Measurements from ENCODE around the gene GALNTL6. TPM values are rescaled to one million over a fixed set of nuclear protein-coding genes. Genes with fewer than 3 reads are reported as not detected.

Gene GALNTL6
- total and polyA plus RNA-seq, 2 experiments from 2014 or later: 0.38 to 0.40 TPM

DNA sequence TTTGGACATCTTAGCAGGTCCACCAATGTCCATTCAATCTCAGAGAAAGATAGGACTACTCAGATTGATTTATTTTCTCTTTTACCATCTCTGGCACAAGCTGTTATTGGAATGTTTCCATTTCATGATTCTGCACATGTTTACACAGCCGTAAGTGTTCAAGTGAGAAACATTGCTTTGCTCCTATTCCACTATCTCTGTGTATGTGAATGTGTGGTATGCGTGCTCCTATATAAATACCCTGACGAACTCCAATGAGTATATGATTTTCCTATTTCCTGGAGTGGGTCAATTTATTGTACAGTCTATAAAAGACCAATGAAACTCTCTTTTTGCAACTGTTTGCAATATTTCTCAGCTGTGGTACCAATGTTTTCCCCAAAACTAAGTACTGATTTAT, 1134.4 kb downstream of the GALNTL6 start:
- H3K27me3 ChIP-seq (ENCODE audit: insufficient read depth): no peaks in the 10 kb centered on the region
- Mint-ChIP-seq H3K36me3 (ENCODE audit: low read depth) (no peaks in the 10 kb centered on the region), H3K4me3 (no peak overlapping the region), H3K9me3 (no peaks in the 10 kb centered on the region), H3K4me1 (peaks cover 11% of the 10 kb centered on the region), H3K27ac (no peak overlapping the region), H3K27me3 (ENCODE audit: insufficient read depth, low read depth, poor library complexity) (no peaks in the 10 kb centered on the region)
- H3F3A ChIP-seq (replicated peaks; ENCODE audit: low read depth): no peaks in the 10 kb centered on the region
- H3K4me3 ChIP-seq: no peak overlapping the region
- H3K79me2 ChIP-seq (replicated peaks; ENCODE audit: insufficient read depth): no peaks in the 10 kb centered on the region
- H3K4me1 ChIP-seq (ENCODE audit: insufficient read depth): 0 out of 2 replicates have a peak, but pooled peaks cover 3% of the 10 kb centered on the region
- TF ChIP-seq, protein P1, sequence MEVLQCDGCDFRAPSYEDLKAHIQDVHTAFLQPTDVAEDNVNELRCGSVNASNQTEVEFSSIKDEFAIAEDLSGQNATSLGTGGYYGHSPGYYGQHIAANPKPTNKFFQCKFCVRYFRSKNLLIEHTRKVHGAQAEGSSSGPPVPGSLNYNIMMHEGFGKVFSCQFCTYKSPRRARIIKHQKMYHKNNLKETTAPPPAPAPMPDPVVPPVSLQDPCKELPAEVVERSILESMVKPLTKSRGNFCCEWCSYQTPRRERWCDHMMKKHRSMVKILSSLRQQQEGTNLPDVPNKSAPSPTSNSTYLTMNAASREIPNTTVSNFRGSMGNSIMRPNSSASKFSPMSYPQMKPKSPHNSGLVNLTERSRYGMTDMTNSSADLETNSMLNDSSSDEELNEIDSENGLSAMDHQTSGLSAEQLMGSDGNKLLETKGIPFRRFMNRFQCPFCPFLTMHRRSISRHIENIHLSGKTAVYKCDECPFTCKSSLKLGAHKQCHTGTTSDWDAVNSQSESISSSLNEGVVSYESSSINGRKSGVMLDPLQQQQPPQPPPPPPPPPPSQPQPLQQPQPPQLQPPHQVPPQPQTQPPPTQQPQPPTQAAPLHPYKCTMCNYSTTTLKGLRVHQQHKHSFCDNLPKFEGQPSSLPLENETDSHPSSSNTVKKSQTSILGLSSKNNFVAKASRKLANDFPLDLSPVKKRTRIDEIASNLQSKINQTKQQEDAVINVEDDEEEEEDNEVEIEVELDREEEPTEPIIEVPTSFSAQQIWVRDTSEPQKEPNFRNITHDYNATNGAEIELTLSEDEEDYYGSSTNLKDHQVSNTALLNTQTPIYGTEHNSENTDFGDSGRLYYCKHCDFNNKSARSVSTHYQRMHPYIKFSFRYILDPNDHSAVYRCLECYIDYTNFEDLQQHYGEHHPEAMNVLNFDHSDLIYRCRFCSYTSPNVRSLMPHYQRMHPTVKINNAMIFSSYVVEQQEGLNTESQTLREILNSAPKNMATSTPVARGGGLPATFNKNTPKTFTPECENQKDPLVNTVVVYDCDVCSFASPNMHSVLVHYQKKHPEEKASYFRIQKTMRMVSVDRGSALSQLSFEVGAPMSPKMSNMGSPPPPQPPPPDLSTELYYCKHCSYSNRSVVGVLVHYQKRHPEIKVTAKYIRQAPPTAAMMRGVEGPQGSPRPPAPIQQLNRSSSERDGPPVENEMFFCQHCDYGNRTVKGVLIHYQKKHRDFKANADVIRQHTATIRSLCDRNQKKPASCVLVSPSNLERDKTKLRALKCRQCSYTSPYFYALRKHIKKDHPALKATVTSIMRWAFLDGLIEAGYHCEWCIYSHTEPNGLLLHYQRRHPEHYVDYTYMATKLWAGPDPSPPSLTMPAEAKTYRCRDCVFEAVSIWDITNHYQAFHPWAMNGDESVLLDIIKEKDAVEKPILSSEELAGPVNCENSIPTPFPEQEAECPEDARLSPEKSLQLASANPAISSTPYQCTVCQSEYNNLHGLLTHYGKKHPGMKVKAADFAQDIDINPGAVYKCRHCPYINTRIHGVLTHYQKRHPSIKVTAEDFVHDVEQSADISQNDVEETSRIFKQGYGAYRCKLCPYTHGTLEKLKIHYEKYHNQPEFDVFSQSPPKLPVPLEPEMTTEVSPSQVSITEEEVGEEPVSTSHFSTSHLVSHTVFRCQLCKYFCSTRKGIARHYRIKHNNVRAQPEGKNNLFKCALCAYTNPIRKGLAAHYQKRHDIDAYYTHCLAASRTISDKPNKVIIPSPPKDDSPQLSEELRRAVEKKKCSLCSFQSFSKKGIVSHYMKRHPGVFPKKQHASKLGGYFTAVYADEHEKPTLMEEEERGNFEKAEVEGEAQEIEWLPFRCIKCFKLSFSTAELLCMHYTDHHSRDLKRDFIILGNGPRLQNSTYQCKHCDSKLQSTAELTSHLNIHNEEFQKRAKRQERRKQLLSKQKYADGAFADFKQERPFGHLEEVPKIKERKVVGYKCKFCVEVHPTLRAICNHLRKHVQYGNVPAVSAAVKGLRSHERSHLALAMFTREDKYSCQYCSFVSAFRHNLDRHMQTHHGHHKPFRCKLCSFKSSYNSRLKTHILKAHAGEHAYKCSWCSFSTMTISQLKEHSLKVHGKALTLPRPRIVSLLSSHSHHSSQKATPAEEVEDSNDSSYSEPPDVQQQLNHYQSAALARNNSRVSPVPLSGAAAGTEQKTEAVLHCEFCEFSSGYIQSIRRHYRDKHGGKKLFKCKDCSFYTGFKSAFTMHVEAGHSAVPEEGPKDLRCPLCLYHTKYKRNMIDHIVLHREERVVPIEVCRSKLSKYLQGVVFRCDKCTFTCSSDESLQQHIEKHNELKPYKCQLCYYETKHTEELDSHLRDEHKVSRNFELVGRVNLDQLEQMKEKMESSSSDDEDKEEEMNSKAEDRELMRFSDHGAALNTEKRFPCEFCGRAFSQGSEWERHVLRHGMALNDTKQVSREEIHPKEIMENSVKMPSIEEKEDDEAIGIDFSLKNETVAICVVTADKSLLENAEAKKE (CRISPR knock-in tag; IDR thresholded peaks at IDR 0.05): no peak
- no peak for TF ChIP-seq ZNF114 (CRISPR knock-in tag; IDR thresholded peaks at IDR 0.05)
- no peak for TF ChIP-seq CREB1 (CRISPR knock-in tag; IDR thresholded peaks at IDR 0.05; ENCODE audit: low read depth)
- TF ChIP-seq ZNF331 (CRISPR knock-in tag; IDR thresholded peaks at IDR 0.05; ENCODE audit: low read depth): no peak
- TF ChIP-seq, protein P2, sequence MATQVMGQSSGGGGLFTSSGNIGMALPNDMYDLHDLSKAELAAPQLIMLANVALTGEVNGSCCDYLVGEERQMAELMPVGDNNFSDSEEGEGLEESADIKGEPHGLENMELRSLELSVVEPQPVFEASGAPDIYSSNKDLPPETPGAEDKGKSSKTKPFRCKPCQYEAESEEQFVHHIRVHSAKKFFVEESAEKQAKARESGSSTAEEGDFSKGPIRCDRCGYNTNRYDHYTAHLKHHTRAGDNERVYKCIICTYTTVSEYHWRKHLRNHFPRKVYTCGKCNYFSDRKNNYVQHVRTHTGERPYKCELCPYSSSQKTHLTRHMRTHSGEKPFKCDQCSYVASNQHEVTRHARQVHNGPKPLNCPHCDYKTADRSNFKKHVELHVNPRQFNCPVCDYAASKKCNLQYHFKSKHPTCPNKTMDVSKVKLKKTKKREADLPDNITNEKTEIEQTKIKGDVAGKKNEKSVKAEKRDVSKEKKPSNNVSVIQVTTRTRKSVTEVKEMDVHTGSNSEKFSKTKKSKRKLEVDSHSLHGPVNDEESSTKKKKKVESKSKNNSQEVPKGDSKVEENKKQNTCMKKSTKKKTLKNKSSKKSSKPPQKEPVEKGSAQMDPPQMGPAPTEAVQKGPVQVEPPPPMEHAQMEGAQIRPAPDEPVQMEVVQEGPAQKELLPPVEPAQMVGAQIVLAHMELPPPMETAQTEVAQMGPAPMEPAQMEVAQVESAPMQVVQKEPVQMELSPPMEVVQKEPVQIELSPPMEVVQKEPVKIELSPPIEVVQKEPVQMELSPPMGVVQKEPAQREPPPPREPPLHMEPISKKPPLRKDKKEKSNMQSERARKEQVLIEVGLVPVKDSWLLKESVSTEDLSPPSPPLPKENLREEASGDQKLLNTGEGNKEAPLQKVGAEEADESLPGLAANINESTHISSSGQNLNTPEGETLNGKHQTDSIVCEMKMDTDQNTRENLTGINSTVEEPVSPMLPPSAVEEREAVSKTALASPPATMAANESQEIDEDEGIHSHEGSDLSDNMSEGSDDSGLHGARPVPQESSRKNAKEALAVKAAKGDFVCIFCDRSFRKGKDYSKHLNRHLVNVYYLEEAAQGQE (IDR thresholded peaks at IDR 0.05; ENCODE audit: unreplicated experiment): no peak
- TF ChIP-seq STAT1 (IDR thresholded peaks at IDR 0.05; ENCODE audit: unreplicated experiment): no peak
- no peak for TF ChIP-seq EZH2phosphoT487 (IDR thresholded peaks at IDR 0.05; ENCODE audit: unreplicated experiment)
- no peak for TF ChIP-seq POLR2AphosphoS5 (IDR thresholded peaks at IDR 0.05; ENCODE audit: low read depth)
- TF ChIP-seq JUNB (IDR thresholded peaks at IDR 0.05; ENCODE audit: unreplicated experiment): no peak
- TF ChIP-seq, protein P3, sequence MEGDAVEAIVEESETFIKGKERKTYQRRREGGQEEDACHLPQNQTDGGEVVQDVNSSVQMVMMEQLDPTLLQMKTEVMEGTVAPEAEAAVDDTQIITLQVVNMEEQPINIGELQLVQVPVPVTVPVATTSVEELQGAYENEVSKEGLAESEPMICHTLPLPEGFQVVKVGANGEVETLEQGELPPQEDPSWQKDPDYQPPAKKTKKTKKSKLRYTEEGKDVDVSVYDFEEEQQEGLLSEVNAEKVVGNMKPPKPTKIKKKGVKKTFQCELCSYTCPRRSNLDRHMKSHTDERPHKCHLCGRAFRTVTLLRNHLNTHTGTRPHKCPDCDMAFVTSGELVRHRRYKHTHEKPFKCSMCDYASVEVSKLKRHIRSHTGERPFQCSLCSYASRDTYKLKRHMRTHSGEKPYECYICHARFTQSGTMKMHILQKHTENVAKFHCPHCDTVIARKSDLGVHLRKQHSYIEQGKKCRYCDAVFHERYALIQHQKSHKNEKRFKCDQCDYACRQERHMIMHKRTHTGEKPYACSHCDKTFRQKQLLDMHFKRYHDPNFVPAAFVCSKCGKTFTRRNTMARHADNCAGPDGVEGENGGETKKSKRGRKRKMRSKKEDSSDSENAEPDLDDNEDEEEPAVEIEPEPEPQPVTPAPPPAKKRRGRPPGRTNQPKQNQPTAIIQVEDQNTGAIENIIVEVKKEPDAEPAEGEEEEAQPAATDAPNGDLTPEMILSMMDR (conservative IDR thresholded peaks at IDR 0.05; ENCODE audit: low read depth in 2 of 2): no peak
- TF ChIP-seq EZH2 (IDR thresholded peaks at IDR 0.05; ENCODE audit: low read depth, unreplicated experiment): no peak
- no peak for DNase-seq (ENCODE audit: low spot score)
- H2AFZ ChIP-seq: no peak overlapping the region
- ATAC-seq: no peak
- no peak overlapping the region for H3K27ac ChIP-seq (ENCODE audit: low read depth)
- no peak overlapping the region for H3K4me2 ChIP-seq
- H3K36me3 ChIP-seq (ENCODE audit: insufficient read depth): no peaks in the 10 kb centered on the region
- no peaks in the 10 kb centered on the region for H3K9me2 ChIP-seq (ENCODE audit: insufficient read depth)
- H4K20me1 ChIP-seq (replicated peaks; ENCODE audit: insufficient read depth): no peaks in the 10 kb centered on the region
